Fibroblast of villous mesenchyme (primary cell): ENCODE measurements around the gene FAM13A. TPM values are rescaled to one million over a fixed set of nuclear protein-coding genes. Genes with fewer than 3 reads are reported as not detected.
"Not testable (repeated sequence)": the region's sequence is repeated elsewhere in the genome, so short reads cannot be mapped to it uniquely, and the experiment has no call there.

ENCODE experiments used
- DNase-seq: peaks from one replicate; pipeline ENCODE4 v3.0.0-alpha.2; 2010; ENCODE audit warnings: low read depth
- H3K4me3 ChIP-seq: 2 replicates; pipeline ENCODE4 v1.5.1; 2011; ENCODE audit warnings: low read depth, mild to moderate bottlenecking, low read length
- total RNA-seq: library from RNA; depleted of rRNA; stranded (reverse); fragments of >200 nt; gene quantifications from 2 replicates; pipeline ENCODE4 v1.2.3, GENCODE V29; 2012
- TF ChIP-seq, protein P1 (sequence below): IDR thresholded peaks from 2 replicates; pipeline ENCODE4 v1.5.1; 2012; ENCODE audit warnings: low read depth, mild to moderate bottlenecking, low read length; ENCODE audit not compliant: insufficient read depth

Gene FAM13A
- total RNA-seq, 1 donor, result 34.1 TPM

DNA sequence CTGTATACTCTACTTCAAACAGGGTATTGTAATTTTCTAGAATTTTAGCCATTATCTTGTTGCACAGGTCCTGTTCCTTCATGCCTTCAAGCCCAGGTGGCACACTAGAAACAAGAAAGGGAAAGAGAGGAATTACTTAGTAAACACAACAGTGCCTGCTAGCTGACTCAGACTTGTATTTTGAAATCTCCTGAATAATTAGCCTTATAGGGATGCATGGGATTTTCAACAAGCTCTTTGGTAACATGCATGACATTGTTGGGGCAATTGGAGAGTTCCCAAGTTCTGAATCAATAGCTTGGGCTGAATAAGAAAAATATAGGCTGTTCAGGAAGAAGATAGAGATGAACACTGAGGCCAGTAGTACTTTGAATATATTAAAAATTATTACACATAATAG is 118.8 kb downstream of the FAM13A start:
- TF ChIP-seq, protein P1, sequence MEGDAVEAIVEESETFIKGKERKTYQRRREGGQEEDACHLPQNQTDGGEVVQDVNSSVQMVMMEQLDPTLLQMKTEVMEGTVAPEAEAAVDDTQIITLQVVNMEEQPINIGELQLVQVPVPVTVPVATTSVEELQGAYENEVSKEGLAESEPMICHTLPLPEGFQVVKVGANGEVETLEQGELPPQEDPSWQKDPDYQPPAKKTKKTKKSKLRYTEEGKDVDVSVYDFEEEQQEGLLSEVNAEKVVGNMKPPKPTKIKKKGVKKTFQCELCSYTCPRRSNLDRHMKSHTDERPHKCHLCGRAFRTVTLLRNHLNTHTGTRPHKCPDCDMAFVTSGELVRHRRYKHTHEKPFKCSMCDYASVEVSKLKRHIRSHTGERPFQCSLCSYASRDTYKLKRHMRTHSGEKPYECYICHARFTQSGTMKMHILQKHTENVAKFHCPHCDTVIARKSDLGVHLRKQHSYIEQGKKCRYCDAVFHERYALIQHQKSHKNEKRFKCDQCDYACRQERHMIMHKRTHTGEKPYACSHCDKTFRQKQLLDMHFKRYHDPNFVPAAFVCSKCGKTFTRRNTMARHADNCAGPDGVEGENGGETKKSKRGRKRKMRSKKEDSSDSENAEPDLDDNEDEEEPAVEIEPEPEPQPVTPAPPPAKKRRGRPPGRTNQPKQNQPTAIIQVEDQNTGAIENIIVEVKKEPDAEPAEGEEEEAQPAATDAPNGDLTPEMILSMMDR, result no peak
- DNase-seq, result peak; percentile 92
- no peak overlapping the region for H3K4me3 ChIP-seq

DNA sequence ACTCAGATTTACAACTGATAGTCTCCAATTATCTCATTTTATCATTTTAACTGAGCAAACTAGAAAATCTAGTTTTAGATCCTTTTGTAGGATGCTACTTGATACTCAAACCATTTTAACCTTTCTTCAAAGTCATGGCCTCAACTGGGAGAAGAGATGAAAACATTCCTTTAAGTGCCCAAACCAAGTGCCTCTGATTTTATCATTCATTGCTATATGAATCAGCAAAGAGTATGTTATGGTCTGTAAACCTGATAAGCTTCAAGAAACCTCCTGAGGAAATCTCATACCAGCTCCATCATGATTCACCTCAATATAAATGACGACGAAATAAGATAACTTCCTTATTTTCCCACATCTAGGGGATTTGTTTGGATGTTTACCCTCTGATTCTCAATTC is 119.9 kb downstream of the FAM13A start:
- DNase-seq, result peak; percentile 50
- H3K4me3 ChIP-seq, result no peak overlapping the region
- TF ChIP-seq, protein P1, result no peak

DNA sequence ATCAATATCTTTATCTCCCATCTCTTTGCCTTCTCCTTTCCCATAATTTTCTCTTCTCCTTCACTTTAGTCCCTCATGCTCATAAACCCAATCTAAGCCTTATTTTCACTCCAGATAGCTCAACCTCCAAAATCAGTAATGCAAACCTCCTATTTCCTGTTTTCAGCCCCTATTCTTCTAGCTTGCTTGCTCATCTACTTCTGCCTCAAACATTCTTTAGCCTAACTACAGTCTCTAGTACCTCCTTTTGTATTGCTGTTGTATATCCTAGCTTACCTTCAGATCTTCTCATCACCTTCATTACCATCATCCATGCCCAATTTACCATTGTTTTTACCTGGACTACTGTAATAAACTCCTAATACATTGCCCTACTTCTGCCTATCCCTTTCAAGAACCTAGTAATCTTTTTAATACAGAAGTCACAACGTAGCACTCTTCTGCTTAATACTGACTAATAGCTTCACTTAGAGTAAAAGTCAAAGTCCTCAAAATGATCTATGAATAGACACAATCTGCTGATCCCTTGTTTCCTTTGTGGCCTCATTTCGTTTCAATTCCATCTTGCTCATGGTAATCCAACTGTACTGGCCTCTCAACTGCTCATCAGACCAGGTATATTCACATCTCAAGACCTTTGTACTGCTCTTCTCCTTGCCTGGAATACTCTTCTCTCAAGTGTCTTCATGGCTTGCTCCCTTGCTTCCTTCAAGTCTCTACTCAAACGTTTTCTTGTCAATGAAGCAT is 123.4 kb downstream of the FAM13A start:
- no peak for DNase-seq
- no peak overlapping the region for H3K4me3 ChIP-seq
- TF ChIP-seq, protein P1, result no peak

DNA sequence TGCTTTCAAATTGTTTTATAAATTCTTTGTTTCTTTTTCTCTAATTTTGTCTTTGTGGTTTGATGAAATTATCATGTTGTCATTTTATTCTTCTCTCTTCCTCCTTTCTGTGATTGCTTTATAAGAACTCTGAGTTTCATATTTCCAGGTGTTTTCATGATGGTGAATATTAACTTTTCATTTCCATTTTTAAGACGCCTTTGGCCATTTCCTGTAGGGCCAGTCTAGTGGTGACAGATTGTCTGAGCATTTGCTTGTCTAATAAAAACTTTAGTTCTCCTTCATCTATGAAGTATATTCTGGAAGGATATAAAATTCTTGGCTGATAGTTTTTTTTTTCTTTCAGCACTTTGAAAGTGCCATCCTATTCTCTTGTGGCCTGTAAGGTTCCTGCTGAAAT is 128.1 kb downstream of the FAM13A start:
- no peak for DNase-seq
- TF ChIP-seq, protein P1, result no peak
- no peak overlapping the region for H3K4me3 ChIP-seq

DNA sequence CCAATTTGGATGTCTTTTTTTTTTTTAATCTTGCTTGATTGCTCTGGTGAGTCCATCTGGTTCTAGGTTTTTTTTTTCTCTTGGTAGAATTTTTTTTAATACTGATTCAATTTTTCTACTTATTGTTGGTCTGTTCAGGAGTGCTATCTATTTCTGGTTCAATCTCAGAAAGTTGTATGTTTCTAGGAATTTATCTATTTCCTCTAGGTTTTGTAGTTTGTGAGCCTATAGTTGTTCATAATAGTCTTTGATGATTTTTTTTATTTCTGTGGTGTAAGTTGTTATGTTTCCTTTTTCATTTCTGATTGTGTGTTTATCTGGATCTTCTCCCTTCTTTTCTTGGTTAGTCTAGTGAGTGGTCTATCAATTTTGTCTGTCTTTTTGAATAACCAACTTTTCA is 129.6 kb downstream of the FAM13A start:
- H3K4me3 ChIP-seq, result no peak overlapping the region
- no peak for DNase-seq
- TF ChIP-seq, protein P1, result no peak

DNA sequence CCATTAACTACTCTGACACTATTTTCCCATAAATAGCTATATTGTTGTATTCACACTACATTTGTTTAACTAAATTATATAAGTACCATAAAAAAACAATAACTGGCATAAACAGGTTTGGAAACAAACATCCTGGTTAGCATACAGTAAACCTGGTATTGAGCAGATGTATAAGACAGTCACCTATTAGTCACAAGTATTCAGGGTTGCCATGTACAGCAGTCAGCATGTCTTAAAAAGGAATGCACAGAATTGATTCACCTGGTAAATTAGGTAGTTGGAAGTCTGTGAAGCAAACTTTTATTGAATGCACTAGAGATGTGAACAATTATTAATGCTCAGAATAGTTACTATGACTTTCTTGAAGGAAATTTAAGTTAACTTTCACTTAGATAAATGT is 137.9 kb downstream of the FAM13A start:
- no peak for DNase-seq
- TF ChIP-seq, protein P1, result no peak
- H3K4me3 ChIP-seq, result no peak overlapping the region

DNA sequence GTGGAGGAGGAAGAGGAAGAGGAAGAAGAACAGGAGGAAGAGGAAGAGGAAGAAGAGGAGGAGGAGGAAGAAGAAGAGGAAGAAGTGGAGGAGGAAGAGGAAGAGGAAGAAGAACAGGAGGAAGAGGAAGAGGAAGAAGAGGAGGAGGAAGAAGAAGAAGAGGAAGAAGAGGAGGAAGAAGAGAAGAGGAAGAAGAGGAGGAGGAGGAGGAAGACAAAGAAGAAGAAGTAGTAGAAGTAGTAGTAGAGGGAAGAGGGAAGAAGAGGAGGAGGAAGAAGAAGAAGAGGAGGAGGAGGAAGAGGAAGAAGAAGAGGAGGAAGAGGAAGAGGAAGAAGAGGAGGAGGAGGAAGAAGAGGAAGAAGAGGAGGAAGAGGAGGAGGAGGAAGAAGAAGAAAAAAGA is 143.8 kb downstream of the FAM13A start:
- not testable (repeated sequence) for H3K4me3 ChIP-seq, DNase-seq
